ENCODE results near the gene CERS6.

GRCh38 chr2:168797286-168797655, 341.2 kb downstream of the CERS6 start:
- TF ChIP-seq CTCF (IDR thresholded peaks at IDR 0.05) (no peak), POLR2A (IDR thresholded peaks at IDR 0.05) (no peak)

Measured in body of pancreas (tissue), 4 donors.